Panc1 (cell line): ENCODE data around the gene TRPC4AP. TPM values are rescaled to one million over a fixed set of nuclear protein-coding genes. Genes with fewer than 3 reads are reported as not detected.
"Not testable (repeated sequence)": the region's sequence is repeated elsewhere in the genome, so short reads cannot be mapped to it uniquely, and the experiment has no call there.

Experiments used
- ATAC-seq: fragments of 200-7000 bp; cut with Tn5 transposase; 2 replicates; pipeline ENCODE4 v1.9.1; 2020; ENCODE audit warnings: mild to moderate bottlenecking, moderate library complexity
- BruUV-seq: library from RNA; stranded (reverse); fragments of 400-500 nt; replicated peaks from 2 replicates; lab custom pipeline; 2021; lab: Mats Ljungman, UMichigan
- CTCF ChIA-PET: fragments of 300-600 bp; sonication (Branson Sonifier 250); formaldehyde crosslinking; loops from one replicate; lab custom pipeline; 2022; ENCODE audit warnings: antibody characterized with exemption; lab: Charles Lee
- POLR2A ChIA-PET: fragments of 300-600 bp; sonication (Branson Sonifier 250); formaldehyde crosslinking; loops from one replicate; lab custom pipeline; 2022; ENCODE audit warnings: antibody characterized with exemption; lab: Charles Lee
- DNase-seq: peaks from one replicate; pipeline ENCODE4 v3.0.0-alpha.2; 2010; ENCODE audit warnings: low read depth, low spot score
- H3K27ac ChIP-seq: 2 replicates; pipeline ENCODE4 v1.5.1; 2011; ENCODE audit warnings: mild to moderate bottlenecking, low read length, inconsistent platforms
- H3K27me3 ChIP-seq: fragments of 200-500 bp; sonication (Bioruptor generic); 2 replicates; pipeline ENCODE4 v1.6.0; 2014; ENCODE audit warnings: low read length, inconsistent platforms; ENCODE audit not compliant: control insufficient read depth, insufficient read depth
- H3K36me3 ChIP-seq: fragments of 200-500 bp; sonication (Bioruptor generic); 2 replicates; pipeline ENCODE4 v1.5.1; 2014; ENCODE audit warnings: inconsistent platforms, mild to moderate bottlenecking, low read length, moderate library complexity; ENCODE audit not compliant: control insufficient read depth, insufficient read depth
- H3K4me1 ChIP-seq: 2 replicates; pipeline ENCODE4 v1.5.1; 2011; ENCODE audit warnings: inconsistent platforms, mild to moderate bottlenecking, low read length, moderate library complexity; ENCODE audit not compliant: control insufficient read depth, insufficient read depth
- H3K4me3 ChIP-seq, 2 experiments: 2 replicates each; pipeline ENCODE4 v1.5.1; 2011 to 2012; ENCODE audit warnings: low read depth in 2 of 2, low read length in 2 of 2, mild to moderate bottlenecking in 2 of 2, inconsistent platforms in 1 of 2, moderate library complexity in 1 of 2
- H3K9me3 ChIP-seq: fragments of 200-500 bp; sonication (Bioruptor generic); 2 replicates; pipeline ENCODE4 v1.5.1; 2014; ENCODE audit warnings: low read depth, mild to moderate bottlenecking, inconsistent platforms, low read length, moderate library complexity; ENCODE audit not compliant: control insufficient read depth, insufficient read depth
- CTCF ChIP-seq: fragments of 450-650 bp; IDR thresholded peaks from 2 replicates; pipeline ENCODE4 v1.5.1; 2017; ENCODE audit warnings: mild to moderate bottlenecking
- POLR2AphosphoS5 ChIP-seq: IDR thresholded peaks from 2 replicates; pipeline ENCODE4 v1.6.1; 2012; ENCODE audit warnings: mild to moderate bottlenecking, low read depth, low read length, moderate library complexity
- SIN3A ChIP-seq: IDR thresholded peaks from 2 replicates; pipeline ENCODE4 v1.6.1; 2012; ENCODE audit warnings: low read depth, mild to moderate bottlenecking, low read length, moderate library complexity, borderline replicate concordance; ENCODE audit not compliant: insufficient read depth
- TCF7L2 ChIP-seq: IDR thresholded peaks from 2 replicates; pipeline ENCODE4 v1.6.1; 2011; ENCODE audit warnings: mild to moderate bottlenecking, low read depth, low read length, inconsistent platforms
- in situ Hi-C: cut with HindIII; loops from 2 replicates; pipeline ENCODE4 v1.10.0; 2016; ENCODE audit warnings: low sequenced_read_pairs, low pct_unique_long_range_greater_than_20kb
- intact Hi-C: fragments of 100-400 bp; cut with micrococcal nuclease; formaldehyde crosslinking; loops from one replicate; pipeline ENCODE4 v1.10.0; 2022; ENCODE audit not compliant: unreplicated experiment
- total RNA-seq: library from RNA; stranded (reverse); gene quantifications from one replicate; pipeline ENCODE4 v1.2.1, GENCODE V29; 2021; ENCODE audit not compliant: unreplicated experiment
- TF ChIP-seq, protein P1 (sequence below), 2 experiments: IDR thresholded peaks; 2 replicates each; pipeline ENCODE4 v1.6.1; 2011 to 2012; ENCODE audit warnings: low read depth in 2 of 2, control low read depth in 1 of 2, low read length in 1 of 2, mild to moderate bottlenecking in 1 of 2, moderate library complexity in 1 of 2; ENCODE audit not compliant: insufficient read depth in 1 of 2

Gene TRPC4AP
- total RNA-seq, 1 experiment from 2014 or later: 48.4 TPM

DNA sequence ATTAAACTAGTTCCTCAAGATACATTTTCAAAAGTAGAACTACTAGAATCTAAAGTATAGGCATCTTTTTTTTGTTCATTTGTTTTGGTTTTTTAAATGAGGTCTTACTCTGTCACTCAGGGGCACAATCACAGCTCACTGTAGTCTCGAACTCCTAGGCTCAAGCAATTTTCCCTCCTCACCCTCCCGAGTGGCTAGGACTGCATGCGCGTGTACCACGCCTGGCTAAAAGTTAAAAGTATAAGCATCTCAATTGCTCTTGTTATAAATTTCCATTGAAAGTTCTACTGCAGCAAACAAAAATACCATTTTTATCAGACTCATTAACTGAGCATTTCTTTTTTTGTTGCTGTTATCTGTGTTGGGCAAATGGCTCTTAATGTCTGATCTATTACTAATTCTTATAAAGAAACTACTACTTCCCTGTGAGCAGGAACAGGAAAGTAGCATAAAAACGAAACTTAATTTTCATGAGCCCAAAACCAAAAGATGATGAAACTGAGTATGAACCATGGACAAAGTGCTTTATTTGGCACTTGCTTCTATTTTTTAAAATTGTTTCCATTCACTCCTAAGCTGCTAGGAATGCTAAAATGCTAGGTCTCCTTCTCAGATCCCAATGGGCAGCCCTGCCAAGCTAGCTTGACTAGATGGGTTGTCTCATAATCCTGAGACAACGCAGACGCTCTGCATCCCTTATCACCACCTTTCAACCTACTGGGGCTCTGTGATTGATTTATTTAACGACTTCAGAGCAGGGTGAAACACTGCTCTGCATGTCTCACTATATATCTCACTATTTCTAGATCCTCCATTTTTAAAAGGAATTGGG, 36.9 kb downstream of the TRPC4AP start:
- BruUV-seq: no TSS peak
- ChIA-PET CTCF (no interaction called here), POLR2A (no interaction called here)
- Histone ChIP-seq H3K27me3 (no peaks in the 10 kb centered on the region), H3K27ac (no peak overlapping the region), H3K4me3 (no peak overlapping the region), H3K4me1 (no peaks in the 10 kb centered on the region), H3K36me3 (no peaks in the 10 kb centered on the region; the same call in 1 of the 2 replicates), H3K9me3 (no peaks in the 10 kb centered on the region)
- ATAC-seq (no peak), DNase-seq (no peak)
- TF ChIP-seq POLR2AphosphoS5: no peak
- TF ChIP-seq, protein P1, sequence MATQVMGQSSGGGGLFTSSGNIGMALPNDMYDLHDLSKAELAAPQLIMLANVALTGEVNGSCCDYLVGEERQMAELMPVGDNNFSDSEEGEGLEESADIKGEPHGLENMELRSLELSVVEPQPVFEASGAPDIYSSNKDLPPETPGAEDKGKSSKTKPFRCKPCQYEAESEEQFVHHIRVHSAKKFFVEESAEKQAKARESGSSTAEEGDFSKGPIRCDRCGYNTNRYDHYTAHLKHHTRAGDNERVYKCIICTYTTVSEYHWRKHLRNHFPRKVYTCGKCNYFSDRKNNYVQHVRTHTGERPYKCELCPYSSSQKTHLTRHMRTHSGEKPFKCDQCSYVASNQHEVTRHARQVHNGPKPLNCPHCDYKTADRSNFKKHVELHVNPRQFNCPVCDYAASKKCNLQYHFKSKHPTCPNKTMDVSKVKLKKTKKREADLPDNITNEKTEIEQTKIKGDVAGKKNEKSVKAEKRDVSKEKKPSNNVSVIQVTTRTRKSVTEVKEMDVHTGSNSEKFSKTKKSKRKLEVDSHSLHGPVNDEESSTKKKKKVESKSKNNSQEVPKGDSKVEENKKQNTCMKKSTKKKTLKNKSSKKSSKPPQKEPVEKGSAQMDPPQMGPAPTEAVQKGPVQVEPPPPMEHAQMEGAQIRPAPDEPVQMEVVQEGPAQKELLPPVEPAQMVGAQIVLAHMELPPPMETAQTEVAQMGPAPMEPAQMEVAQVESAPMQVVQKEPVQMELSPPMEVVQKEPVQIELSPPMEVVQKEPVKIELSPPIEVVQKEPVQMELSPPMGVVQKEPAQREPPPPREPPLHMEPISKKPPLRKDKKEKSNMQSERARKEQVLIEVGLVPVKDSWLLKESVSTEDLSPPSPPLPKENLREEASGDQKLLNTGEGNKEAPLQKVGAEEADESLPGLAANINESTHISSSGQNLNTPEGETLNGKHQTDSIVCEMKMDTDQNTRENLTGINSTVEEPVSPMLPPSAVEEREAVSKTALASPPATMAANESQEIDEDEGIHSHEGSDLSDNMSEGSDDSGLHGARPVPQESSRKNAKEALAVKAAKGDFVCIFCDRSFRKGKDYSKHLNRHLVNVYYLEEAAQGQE (IDR thresholded peaks at IDR 0.05; ENCODE audit: insufficient read depth in 1 of 2, low read depth in 2 of 2, low read length in 1 of 2): no peak
- no peak for TF ChIP-seq TCF7L2
- TF ChIP-seq SIN3A: no peak
- TF ChIP-seq CTCF: no peak
- in situ Hi-C loops: no loop called here
- intact Hi-C loops: no loop called here

DNA sequence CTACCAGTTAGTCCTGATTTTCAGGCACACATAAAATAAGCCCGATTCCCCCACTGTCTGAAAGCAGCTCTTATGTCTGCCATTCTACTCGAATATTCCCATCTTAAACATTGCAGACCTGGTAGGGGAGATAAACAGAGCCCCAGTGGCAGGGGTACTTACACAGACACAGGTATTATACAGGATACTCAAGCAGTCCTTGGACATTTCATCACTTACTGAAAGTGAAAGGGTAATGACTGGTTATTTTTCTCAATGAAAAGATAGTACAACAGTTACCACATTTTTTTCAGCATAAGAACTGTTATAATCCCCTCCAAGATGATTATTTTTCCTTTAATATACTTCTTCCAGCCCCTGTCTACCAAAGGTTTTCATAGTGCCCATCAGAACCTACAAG, 37.8 kb downstream of the TRPC4AP start:
- H3K36me3 ChIP-seq: peaks cover 1% of the 10 kb centered on the region; the same call in 1 of the 2 replicates
- ChIA-PET POLR2A (interaction anchor here (0.5 kb wide), 1 partner anchor 35 kb away, joined by 5 read pairs; no protein-coding TSS in a partner anchor), CTCF (no interaction called here)
- in situ Hi-C loops: no loop called here
- no TSS peak for BruUV-seq
- DNase-seq: no peak
- no peaks in the 10 kb centered on the region for H3K9me3 ChIP-seq
- ATAC-seq: no peak
- H3K27ac ChIP-seq: no peak overlapping the region
- no peaks in the 10 kb centered on the region for H3K27me3 ChIP-seq
- intact Hi-C loops: no loop called here
- H3K4me1 ChIP-seq: no peaks in the 10 kb centered on the region
- TF ChIP-seq POLR2AphosphoS5: no peak
- no peak for TF ChIP-seq SIN3A
- TF ChIP-seq, protein P1 (IDR thresholded peaks at IDR 0.05; ENCODE audit: insufficient read depth in 1 of 2, low read depth in 2 of 2, low read length in 1 of 2): no peak
- TF ChIP-seq TCF7L2: no peak
- H3K4me3 ChIP-seq: no peak overlapping the region

DNA sequence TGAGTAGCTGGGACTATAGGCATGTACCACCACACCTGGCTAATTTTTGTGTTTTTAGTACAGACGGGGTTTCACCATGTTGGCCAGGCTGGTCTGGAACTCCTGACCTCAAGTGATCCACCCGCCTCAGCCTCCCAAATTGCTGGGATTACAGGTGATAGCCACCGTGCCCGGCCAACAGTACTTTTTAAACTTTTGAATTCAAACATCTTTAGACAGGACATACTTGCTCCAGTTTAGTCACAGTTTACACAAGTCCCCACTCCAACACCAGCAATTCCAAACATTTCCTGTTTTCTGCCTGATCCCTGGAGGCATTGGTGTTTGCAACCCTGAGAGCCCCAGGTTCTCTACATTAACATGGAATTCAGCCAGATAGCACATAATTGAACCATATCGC, 40.0 kb downstream of the TRPC4AP start:
- H3K27ac ChIP-seq, H3K36me3 ChIP-seq, H3K4me1 ChIP-seq, H3K4me3 ChIP-seq, BruUV-seq, H3K27me3 ChIP-seq, H3K9me3 ChIP-seq, ATAC-seq, in situ Hi-C loops, POLR2A ChIA-PET, DNase-seq, intact Hi-C loops: not testable (repeated sequence)
- CTCF ChIA-PET: interaction anchor here (0.6 to 1.7 kb wide), 2 partner anchors 44 kb away, joined by 4 to 8 read pairs; no protein-coding TSS in a partner anchor
